GM18511 (cell line): ENCODE results near the gene SH3BGRL3.
"Not testable (repeated sequence)": the region's sequence is repeated elsewhere in the genome, so short reads cannot be mapped to it uniquely, and the experiment has no call there.

ENCODE experiments used
- ATAC-seq: cut with Tn5 transposase; IDR thresholded peaks from one replicate; pipeline ENCODE4 v1.9.1; 2021; ENCODE audit warnings: mild to moderate bottlenecking, moderate library complexity; ENCODE audit not compliant: unreplicated experiment

SH3BGRL3 gene

GRCh38 chr1:26279456-26280332 lies at the start of gene SH3BGRL3:
Gene SH3BGRL3, plus strand, starts transcription at chr1:26280086. Its CDS starts 70 bp downstream, at chr1:26280156.
- peak; percentile 66 for ATAC-seq

DNA sequence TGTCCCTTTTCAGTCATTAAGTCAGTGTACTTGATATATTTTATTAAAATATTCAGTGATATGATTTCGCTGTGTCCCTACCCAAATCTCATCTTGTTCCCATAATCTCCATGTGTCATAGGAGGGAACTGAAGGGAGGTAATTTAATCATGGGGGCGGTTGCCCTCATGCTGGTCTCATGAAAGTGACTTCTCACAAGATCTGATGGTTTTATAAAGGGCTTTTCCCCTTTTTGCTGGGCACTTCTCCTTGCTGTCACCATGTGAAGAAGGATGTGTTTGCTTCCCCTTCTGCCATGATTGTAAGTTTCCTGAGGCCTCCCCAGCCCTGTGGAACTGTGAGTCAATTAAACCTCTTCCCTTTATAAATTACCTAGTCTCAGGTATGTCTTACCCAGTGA lies 49.2 kb upstream of the SH3BGRL3 start:
- ATAC-seq, result not testable (repeated sequence)

DNA sequence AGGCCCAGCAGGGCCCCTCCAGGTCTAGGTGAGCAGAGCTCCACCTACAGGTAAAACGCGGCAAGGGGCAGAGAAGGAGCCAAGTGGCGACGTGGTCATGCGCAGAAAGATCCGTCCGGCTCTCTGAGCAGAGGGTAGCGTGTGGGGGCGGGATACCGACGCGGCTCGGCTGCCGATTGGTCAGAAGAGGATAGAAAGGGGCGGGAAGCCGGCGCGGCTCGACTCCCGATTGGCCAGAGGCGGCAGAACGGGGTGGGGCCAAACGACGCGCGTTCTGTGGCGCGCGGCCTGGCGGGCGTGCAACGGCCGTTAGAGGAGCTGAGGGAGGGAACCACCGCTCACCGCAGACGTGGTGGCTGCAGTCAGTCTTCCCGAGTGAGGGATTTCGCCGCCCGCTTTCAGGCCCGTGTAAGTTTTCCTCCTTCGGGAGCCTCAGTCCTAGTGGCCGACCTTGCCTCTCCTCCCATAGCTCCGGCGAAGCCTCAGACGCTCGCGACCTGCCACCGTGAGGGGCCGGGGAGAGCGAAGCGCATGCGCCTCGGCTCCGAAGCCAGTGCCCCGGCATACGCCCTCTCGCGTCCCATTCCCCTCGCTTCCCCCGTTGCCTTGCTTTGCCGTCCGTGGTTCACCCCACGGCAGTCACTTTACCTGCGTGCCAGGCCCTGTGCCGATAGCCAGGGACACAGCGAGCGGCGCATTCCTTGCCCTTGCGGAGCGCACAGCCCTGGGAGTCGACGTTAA lies 45.8 kb upstream of the SH3BGRL3 start, which contains the start of gene CEP85:
CEP85 (plus strand) TSS at position 298 of the 741 bp plus-strand sequence. CDS start 5,584 bp downstream, outside the sequence.
- ATAC-seq, result peak; percentile 91

GRCh38 chr1:26234644-26235370 lies 45.1 kb upstream of the SH3BGRL3 start:
- ATAC-seq, result no peak

GRCh38 chr1:26237230-26237966 lies 42.5 kb upstream of the SH3BGRL3 start:
- no peak for ATAC-seq

DNA sequence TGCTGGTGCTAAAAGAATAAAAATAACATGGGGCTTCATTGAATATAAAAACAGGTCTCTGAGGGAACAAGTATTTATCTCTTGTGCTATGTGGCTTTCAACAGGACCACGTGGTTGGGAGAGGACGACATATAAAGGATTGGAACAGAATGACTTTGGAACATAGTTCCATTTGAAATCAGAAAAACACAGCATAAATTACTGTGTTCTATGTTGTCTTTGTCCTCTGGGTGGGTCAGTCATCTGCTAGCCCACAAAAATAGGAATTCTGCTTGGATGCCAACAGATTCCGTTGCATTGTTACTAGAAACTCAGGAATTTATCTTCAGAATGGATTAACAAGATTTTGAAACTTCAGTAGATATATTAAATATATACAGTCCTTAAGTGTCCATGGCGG lies 40.0 kb upstream of the SH3BGRL3 start:
- no peak for ATAC-seq

GRCh38 chr1:26252718-26253117 lies 27.2 kb upstream of the SH3BGRL3 start:
- no peak for ATAC-seq

GRCh38 chr1:26254404-26254803 lies 25.5 kb upstream of the SH3BGRL3 start:
- no peak for ATAC-seq

DNA sequence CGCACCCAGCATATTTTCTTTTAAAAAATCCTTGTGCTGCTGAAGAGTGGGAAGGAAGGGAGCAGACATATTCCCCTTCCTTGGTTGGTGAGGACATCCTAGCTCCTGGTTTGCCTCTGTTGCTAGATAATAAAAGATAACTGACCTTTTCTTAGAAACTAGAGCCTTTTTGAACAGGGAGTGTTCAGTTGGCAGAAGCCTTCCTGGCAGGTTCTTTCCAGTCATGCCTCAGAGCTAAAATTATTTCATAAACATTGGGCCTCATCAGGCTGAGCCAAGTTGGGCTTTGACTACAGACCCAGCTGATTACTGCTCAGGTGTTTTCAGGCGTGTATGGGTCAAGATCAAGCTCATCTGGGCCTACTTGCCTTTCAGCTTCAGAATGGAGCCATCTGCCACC lies 22.7 kb upstream of the SH3BGRL3 start:
- no peak for ATAC-seq

GRCh38 chr1:26259005-26259404 lies 20.9 kb upstream of the SH3BGRL3 start:
- no peak for ATAC-seq

- ATAC-seq, result no peak
These were observed 20.3 kb upstream of the SH3BGRL3 start for GRCh38 chr1:26259578-26259977.

DNA sequence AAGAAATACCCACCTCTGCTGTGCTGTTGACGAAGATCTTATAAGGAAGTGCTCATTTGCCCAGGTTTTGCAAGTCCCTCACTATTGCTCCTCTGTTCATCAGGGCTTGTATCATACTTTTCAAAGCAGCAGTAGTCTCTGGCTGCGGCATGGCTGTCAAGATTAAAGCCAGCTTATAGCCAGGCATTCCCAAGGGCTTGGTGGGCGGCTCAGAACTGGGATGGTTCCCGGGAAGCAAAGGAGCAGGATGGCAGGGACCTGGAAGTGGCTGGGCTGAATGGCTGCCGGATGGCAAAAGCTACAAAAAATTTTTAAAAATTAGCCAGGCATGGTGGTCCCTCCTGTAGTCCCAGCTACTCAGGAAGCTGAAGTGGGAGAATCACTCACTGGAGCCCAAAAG lies 16.7 kb upstream of the SH3BGRL3 start:
- ATAC-seq, result no peak

DNA sequence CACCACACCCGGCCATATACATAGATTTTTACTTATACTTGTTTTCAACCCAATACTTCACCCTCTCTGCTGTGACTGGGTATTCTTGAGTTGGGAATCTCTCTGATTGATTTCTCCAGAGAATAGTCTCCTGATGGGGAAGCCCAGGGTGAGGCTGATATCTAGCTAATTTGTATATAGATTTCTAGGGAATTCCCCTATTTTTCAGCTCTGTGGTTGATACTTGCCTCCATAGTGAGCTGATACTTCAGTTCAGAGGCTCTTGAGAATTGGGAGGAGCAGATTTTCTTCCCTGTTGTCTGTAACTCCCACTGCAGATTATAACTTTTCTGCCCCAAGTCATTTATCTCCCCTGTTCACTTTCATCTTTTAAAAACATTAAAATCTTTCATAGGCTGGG lies 14.5 kb upstream of the SH3BGRL3 start:
- no peak for ATAC-seq

GRCh38 chr1:26268290-26269197 lies 11.3 kb upstream of the SH3BGRL3 start:
- ATAC-seq, result no peak

DNA sequence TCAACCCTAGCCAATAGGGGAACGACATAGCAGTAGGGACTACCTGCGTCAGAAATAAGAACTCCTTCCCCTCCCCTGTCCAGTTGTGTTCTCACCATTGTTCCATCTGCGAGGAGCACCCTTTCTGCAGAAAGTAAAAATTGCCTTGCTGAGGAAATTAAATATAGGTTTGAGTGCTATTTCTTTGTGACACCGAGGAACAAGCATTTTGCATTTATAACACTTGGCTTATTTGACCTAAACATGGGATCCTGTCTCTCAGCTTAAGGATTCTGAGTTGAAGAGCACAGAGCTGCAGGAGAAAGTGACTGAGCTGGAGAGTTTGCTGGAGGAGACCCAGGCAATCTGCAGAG lies 10.7 kb upstream of the SH3BGRL3 start:
- ATAC-seq, result no peak

GRCh38 chr1:26274801-26275425 lies 5.0 kb upstream of the SH3BGRL3 start:
- no peak for ATAC-seq

GRCh38 chr1:26275580-26276431 lies 4.1 kb upstream of the SH3BGRL3 start:
- ATAC-seq, result no peak

DNA sequence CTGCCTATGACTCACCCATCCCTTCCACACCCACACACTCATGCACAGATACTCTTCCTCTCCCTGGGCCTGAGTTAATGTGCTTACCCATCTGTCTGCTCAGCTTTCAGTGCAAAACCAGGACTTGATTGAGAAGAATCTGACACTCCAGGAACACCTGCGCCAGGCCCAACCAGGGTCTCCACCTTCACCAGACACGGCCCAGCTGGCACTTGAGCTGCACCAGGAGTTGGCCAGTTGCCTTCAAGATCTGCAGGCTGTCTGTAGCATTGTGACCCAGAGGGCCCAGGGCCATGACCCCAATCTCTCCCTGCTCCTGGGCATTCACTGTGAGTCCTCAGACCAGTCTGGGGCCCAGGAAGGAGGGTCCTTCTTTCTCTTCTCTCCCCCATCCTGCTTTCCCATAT lies 3.5 kb upstream of the SH3BGRL3 start:
- no peak for ATAC-seq
